ENCODE data around the gene MTTP. TPM values are rescaled to one million over a fixed set of nuclear protein-coding genes. Genes with fewer than 3 reads are reported as not detected.

The MTTP gene
- total and polyA plus RNA-seq, 8 donors, result 0.21 to 1.2 (median 0.66) TPM

DNA sequence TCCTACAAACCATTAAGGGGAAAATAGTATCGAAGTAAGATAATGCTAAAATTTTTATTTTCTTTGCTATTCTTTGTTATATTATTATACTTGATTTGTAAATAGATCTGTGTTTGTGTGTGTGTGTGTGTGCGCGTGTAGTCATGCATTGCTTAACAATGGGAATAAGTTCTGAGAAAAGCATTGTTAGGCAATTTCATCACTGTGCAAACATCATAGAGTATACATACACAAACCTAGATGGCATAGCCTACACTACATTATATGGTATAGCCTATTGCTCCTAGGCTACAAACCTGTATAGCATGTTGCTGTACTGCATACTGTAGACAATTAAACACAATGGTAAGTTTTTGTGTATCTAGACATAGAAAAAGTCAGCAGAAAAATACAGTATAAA, 17.1 kb downstream of the MTTP start:
- no peaks in the 10 kb centered on the region for H3K9me3 ChIP-seq
- ATAC-seq (no peak), DNase-seq (no peak)
- no peak overlapping the region for H3K27ac ChIP-seq
- H3K27me3 ChIP-seq, result no peaks in the 10 kb centered on the region
- intact Hi-C loops (cut with DNase I), result no loop called here
- no peaks in the 10 kb centered on the region for H3K36me3 ChIP-seq
- TF ChIP-seq, protein P1, sequence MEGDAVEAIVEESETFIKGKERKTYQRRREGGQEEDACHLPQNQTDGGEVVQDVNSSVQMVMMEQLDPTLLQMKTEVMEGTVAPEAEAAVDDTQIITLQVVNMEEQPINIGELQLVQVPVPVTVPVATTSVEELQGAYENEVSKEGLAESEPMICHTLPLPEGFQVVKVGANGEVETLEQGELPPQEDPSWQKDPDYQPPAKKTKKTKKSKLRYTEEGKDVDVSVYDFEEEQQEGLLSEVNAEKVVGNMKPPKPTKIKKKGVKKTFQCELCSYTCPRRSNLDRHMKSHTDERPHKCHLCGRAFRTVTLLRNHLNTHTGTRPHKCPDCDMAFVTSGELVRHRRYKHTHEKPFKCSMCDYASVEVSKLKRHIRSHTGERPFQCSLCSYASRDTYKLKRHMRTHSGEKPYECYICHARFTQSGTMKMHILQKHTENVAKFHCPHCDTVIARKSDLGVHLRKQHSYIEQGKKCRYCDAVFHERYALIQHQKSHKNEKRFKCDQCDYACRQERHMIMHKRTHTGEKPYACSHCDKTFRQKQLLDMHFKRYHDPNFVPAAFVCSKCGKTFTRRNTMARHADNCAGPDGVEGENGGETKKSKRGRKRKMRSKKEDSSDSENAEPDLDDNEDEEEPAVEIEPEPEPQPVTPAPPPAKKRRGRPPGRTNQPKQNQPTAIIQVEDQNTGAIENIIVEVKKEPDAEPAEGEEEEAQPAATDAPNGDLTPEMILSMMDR (IDR thresholded peaks at IDR 0.05), result no peak
- no peak overlapping the region for H3K4me3 ChIP-seq
- no peaks in the 10 kb centered on the region for H3K4me1 ChIP-seq

DNA sequence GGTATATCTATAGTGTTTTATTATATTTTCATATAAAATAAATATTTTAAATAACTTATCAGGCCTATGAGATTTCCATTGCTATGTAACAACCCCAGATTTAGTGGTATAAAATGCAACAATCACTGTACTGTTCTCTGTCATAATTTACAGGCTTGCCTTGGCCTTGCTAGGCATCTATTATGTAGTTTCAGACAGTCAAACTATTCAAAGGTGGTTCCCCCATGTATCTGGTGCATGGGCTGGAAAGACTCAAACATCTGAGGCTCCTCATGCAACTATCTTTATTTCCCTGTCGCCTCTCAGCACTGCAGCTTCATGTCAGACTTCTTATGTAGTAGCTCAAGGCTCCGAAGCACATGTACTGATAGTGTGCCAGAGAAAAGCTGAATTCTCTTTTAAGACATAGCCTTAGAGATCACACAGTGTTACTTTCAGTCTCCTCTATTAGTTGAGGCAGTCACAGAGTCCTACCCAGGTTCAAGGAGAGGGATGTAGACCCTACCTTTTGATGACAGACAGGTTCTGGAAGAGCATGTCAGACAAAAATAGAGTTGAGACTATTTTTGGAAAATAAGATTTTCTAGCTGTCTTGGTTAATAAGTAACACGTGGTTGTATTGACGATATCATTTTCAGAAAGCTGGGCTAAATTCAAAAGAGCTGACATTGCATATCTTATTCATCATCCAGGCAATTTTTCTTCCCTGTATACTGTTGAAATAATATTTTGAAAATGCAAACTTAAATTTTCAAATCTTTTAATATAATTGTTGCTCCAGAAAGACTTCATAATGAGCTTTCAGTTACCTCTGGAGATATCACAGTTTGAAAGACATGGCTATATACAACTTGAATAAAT, 19.4 kb downstream of the MTTP start:
- Histone ChIP-seq H3K9me3 (no peaks in the 10 kb centered on the region), H3K27ac (no peak overlapping the region), H3K4me3 (no peak overlapping the region), H3K36me3 (no peaks in the 10 kb centered on the region), H3K4me1 (no peaks in the 10 kb centered on the region), H3K27me3 (no peaks in the 10 kb centered on the region)
- DNase-seq (no peak), ATAC-seq (no peak)
- TF ChIP-seq, protein P1 (IDR thresholded peaks at IDR 0.05), result no peak
- intact Hi-C loops (cut with DNase I), result no loop called here

DNA sequence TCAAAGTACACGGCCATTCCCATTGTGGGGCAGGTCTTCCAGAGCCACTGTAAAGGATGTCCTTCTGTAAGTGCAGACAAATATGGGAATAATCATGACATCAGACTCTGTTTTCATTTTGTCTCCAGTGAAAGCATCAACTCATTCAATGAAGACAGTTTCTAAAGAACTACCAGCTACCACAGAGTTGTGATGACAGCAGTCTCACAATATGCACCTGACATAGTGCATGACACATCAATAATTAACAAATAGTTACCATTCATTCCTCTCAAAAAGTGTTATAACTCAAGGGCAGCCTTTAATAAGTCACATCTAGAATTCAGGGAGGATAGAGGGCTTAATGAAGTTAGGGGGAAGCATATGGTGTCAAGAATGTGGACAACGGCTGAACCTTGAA, 20.2 kb downstream of the MTTP start:
- no peak overlapping the region for H3K27ac ChIP-seq
- no peaks in the 10 kb centered on the region for H3K9me3 ChIP-seq
- ATAC-seq (no peak), DNase-seq (no peak)
- no peak overlapping the region for H3K4me3 ChIP-seq
- intact Hi-C loops (cut with DNase I), result no loop called here
- TF ChIP-seq, protein P1 (IDR thresholded peaks at IDR 0.05), result no peak
- H3K4me1 ChIP-seq, result no peaks in the 10 kb centered on the region
- H3K36me3 ChIP-seq, result no peaks in the 10 kb centered on the region
- no peaks in the 10 kb centered on the region for H3K27me3 ChIP-seq

DNA sequence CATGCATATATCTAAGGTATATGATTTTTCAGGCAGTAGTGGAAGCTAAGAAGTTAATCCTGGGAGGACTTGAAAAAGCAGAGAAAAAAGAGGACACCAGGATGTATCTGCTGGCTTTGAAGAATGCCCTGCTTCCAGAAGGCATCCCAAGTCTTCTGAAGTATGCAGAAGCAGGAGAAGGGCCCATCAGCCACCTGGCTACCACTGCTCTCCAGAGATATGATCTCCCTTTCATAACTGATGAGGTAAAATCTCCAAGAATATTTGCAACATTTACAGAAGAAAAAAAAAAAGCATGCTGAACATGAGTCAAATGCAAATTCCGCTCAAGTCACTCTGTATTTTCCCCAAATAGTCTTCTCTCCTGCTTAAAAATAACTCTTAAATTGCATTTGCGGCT, 32.1 kb downstream of the MTTP start:
- Histone ChIP-seq H3K4me1 (no peaks in the 10 kb centered on the region), H3K9me3 (no peaks in the 10 kb centered on the region), H3K27ac (no peak overlapping the region), H3K36me3 (no peaks in the 10 kb centered on the region), H3K27me3 (no peaks in the 10 kb centered on the region), H3K4me3 (no peak overlapping the region)
- intact Hi-C loops (cut with DNase I), result no loop called here
- DNase-seq (no peak), ATAC-seq (no peak)
- TF ChIP-seq, protein P1 (IDR thresholded peaks at IDR 0.05), result no peak

DNA sequence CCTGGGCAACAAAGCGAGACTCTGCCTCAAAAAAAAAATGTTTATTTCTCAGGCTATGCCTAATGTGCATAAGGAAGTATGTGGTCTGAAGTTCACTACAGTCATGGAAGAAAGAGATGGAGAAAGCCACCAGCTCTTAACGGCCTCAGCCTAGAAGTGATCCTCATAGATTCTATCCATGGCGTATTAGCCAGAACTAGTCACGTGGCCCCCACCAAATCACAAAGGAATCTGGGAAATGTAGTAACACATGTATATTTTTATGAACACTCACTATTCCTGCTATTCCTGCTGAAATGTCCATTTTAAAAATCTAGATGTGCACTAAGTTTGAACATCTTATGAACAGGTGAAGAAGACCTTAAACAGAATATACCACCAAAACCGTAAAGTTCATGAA, 33.8 kb downstream of the MTTP start:
- H3K4me3 ChIP-seq, result no peak overlapping the region
- H3K4me1 ChIP-seq, result no peaks in the 10 kb centered on the region
- intact Hi-C loops (cut with DNase I), result no loop called here
- H3K9me3 ChIP-seq, result no peaks in the 10 kb centered on the region
- no peaks in the 10 kb centered on the region for H3K27me3 ChIP-seq
- ATAC-seq, result no peak
- no peak for DNase-seq
- TF ChIP-seq, protein P1 (IDR thresholded peaks at IDR 0.05), result no peak
- H3K36me3 ChIP-seq, result no peaks in the 10 kb centered on the region
- no peak overlapping the region for H3K27ac ChIP-seq

Data from left lung (tissue), 10 donors.